HepG2 (cell line): ENCODE measurements around the gene TMEM223. TPM values are rescaled to one million over a fixed set of nuclear protein-coding genes. Genes with fewer than 3 reads are reported as not detected.
A peak's percentile ranks its signal among the peaks of the same experiment; 100 is the strongest.

Experiments
- ARHGAP35 ChIP-seq: sonication (generic); formaldehyde crosslinking; IDR thresholded peaks from 2 replicates; pipeline ENCODE4 v1.9.0; 2022; ENCODE audit warnings: mild to moderate bottlenecking, inconsistent platforms, moderate library complexity, missing genetic modification reagents, borderline replicate concordance
- ARID2 ChIP-seq: sonication (generic); formaldehyde crosslinking; IDR thresholded peaks from 2 replicates; pipeline ENCODE4 v1.8.1; 2022; ENCODE audit warnings: mild to moderate bottlenecking, missing genetic modification reagents, borderline replicate concordance
- CBX1 ChIP-seq: IDR thresholded peaks from one replicate; pipeline ENCODE4 v1.6.1; 2016; ENCODE audit warnings: antibody characterized with exemption, low read depth
- DZIP1 ChIP-seq: sonication (generic); formaldehyde crosslinking; IDR thresholded peaks from 2 replicates; pipeline ENCODE4 v1.5.0; 2020; ENCODE audit warnings: mild to moderate bottlenecking, missing genetic modification reagents
- FOXO1 ChIP-seq: sonication (generic); formaldehyde crosslinking; IDR thresholded peaks from 2 replicates; pipeline ENCODE4 v1.4.0; 2020; ENCODE audit warnings: missing genetic modification reagents
- KLF11 ChIP-seq: IDR thresholded peaks from 2 replicates; pipeline ENCODE4 v1.6.1; 2016; ENCODE audit warnings: missing compliant biosample characterization
- MAFF ChIP-seq: IDR thresholded peaks from 2 replicates; pipeline ENCODE4 v1.6.1; 2011; ENCODE audit warnings: low read depth, low read length, improper control_type of control experiment
- MLXIP ChIP-seq: sonication (generic); formaldehyde crosslinking; IDR thresholded peaks from 2 replicates; pipeline ENCODE4 v1.9.0; 2021; ENCODE audit warnings: missing genetic modification reagents, borderline replicate concordance
- RAD21 ChIP-seq: fragments of 450-650 bp; formaldehyde crosslinking; IDR thresholded peaks from 2 replicates; pipeline ENCODE4 v1.5.0; 2020; ENCODE audit warnings: mild to moderate bottlenecking
- RFX3 ChIP-seq: IDR thresholded peaks from 2 replicates; pipeline ENCODE4 v1.6.1; 2016; ENCODE audit warnings: missing biosample characterization, missing genetic modification reagents
- TMF1 ChIP-seq: sonication (generic); formaldehyde crosslinking; IDR thresholded peaks from 2 replicates; pipeline ENCODE4 v1.8.1; 2022; ENCODE audit warnings: low read depth, missing genetic modification reagents
- ZC3H13 ChIP-seq: sonication (generic); formaldehyde crosslinking; IDR thresholded peaks from 2 replicates; pipeline ENCODE4 v1.8.1; 2023; ENCODE audit warnings: mild to moderate bottlenecking, missing genetic modification reagents, moderate library complexity
- ZC3H4 ChIP-seq: sonication (generic); formaldehyde crosslinking; IDR thresholded peaks from 2 replicates; pipeline ENCODE4 v1.4.0; 2020; ENCODE audit warnings: missing genetic modification reagents, borderline replicate concordance
- ZKSCAN8 ChIP-seq: IDR thresholded peaks from 2 replicates; pipeline ENCODE4 v1.6.1; 2016; ENCODE audit warnings: borderline replicate concordance, missing genetic modification reagents, missing compliant biosample characterization
- ZNF101 ChIP-seq: sonication (generic); formaldehyde crosslinking; IDR thresholded peaks from 2 replicates; pipeline ENCODE4 v1.4.0; 2020; ENCODE audit warnings: mild to moderate bottlenecking, low read depth, missing genetic modification reagents, borderline replicate concordance
- polyA plus RNA-seq, 8 experiments: library from polyadenylated mRNA; depleted of rRNA in 3 of 8; stranded (reverse) in 7 of 8; unstranded in 1 of 8; fragments of >200 nt; fragmentation: Illumina TruSeq in 4 of 8; extraction: Trizol in 4 of 8; gene quantifications; 2 replicates each; pipeline versions ENCODE4 v1.2.1 to v1.2.3, GENCODE V29; 2011 to 2016; ENCODE audit warnings: low read depth in 4 of 8, missing spikeins in 1 of 8, mixed read lengths in 1 of 8; ENCODE audit not compliant: insufficient read depth in 1 of 8
- total RNA-seq, 5 experiments: library from RNA; depleted of rRNA; stranded (reverse); fragments of >200 nt; fragmentation: Illumina TruSeq; extraction: Trizol; gene quantifications; 2 replicates each; pipeline ENCODE4 v1.2.3, GENCODE V29; 2016; ENCODE audit warnings: low read depth in 1 of 5
- TF ChIP-seq, protein P1 (sequence below): sonication (generic); formaldehyde crosslinking; IDR thresholded peaks from 2 replicates; pipeline ENCODE4 v1.5.1; 2020; ENCODE audit warnings: mild to moderate bottlenecking, moderate library complexity, missing genetic modification reagents
- TF ChIP-seq, protein P2 (sequence below): sonication (generic); formaldehyde crosslinking; IDR thresholded peaks from 2 replicates; pipeline ENCODE4 v1.8.0; 2022; ENCODE audit warnings: mild to moderate bottlenecking, missing genetic modification reagents

TMEM223 gene
- total and polyA plus RNA-seq, 2 of the 13 experiments (the other 11 are each of a cell fraction or from before 2014, with no cell fraction given) = 19.5 to 24.9 TPM

- TF ChIP-seq DZIP1 (CRISPR knock-in tag) = no peak; the same call in 1 of the 2 replicates
- no peak for TF ChIP-seq ZNF101
- no peak for TF ChIP-seq MLXIP (CRISPR knock-in tag)
- peak; percentile 83; the same call in 1 of the 2 replicates for TF ChIP-seq ZC3H4
- TF ChIP-seq TMF1 = no peak
- peak; percentile 85; the same call in 1 of the 2 replicates for TF ChIP-seq KLF11
- TF ChIP-seq ARHGAP35 (CRISPR knock-in tag) = peak; percentile 82
- TF ChIP-seq FOXO1 = peak; percentile 63; the same call in 1 of the 2 replicates
- peak; percentile 93 for TF ChIP-seq ZC3H13 (CRISPR knock-in tag)
- 0 out of 2 replicates have a peak, but pooled peaks have one; percentile 18 for TF ChIP-seq ARID2 (CRISPR knock-in tag)
- peak; percentile 69; the same call in 1 of the 2 replicates for TF ChIP-seq ZKSCAN8 (CRISPR knock-in tag)
- peak; percentile 66 for TF ChIP-seq CBX1
- TF ChIP-seq, protein P1, sequence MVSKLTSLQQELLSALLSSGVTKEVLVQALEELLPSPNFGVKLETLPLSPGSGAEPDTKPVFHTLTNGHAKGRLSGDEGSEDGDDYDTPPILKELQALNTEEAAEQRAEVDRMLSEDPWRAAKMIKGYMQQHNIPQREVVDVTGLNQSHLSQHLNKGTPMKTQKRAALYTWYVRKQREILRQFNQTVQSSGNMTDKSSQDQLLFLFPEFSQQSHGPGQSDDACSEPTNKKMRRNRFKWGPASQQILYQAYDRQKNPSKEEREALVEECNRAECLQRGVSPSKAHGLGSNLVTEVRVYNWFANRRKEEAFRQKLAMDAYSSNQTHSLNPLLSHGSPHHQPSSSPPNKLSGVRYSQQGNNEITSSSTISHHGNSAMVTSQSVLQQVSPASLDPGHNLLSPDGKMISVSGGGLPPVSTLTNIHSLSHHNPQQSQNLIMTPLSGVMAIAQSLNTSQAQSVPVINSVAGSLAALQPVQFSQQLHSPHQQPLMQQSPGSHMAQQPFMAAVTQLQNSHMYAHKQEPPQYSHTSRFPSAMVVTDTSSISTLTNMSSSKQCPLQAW (CRISPR knock-in tag) = peak; percentile 76
- no peak for TF ChIP-seq RFX3 (CRISPR knock-in tag)
- TF ChIP-seq, protein P2, sequence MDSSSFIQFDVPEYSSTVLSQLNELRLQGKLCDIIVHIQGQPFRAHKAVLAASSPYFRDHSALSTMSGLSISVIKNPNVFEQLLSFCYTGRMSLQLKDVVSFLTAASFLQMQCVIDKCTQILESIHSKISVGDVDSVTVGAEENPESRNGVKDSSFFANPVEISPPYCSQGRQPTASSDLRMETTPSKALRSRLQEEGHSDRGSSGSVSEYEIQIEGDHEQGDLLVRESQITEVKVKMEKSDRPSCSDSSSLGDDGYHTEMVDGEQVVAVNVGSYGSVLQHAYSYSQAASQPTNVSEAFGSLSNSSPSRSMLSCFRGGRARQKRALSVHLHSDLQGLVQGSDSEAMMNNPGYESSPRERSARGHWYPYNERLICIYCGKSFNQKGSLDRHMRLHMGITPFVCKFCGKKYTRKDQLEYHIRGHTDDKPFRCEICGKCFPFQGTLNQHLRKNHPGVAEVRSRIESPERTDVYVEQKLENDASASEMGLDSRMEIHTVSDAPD = no peak
- peak; percentile 30; the same call in 1 of the 2 replicates for TF ChIP-seq RAD21 (CRISPR knock-in tag)
- no peak for TF ChIP-seq MAFF
Measured at GRCh38 chr11:62839050-62839945, 47.5 kb upstream of the TMEM223 start, which contains the start of gene WDR74 (continued).
